SK-N-SH (cell line): ENCODE results near the gene MATN4. TPM values are rescaled to one million over a fixed set of nuclear protein-coding genes. Genes with fewer than 3 reads are reported as not detected.

Experiments
- CTCF ChIA-PET: fragments of 300-600, 350-600 bp; formaldehyde crosslinking; extraction: SDS; loops from one replicate; lab custom pipeline; 2021; lab: Yijun Ruan, JAX
- POLR2A ChIA-PET: fragments of 350-600 bp; sonication (Branson Sonifier 250); formaldehyde crosslinking; extraction: SDS; loops from one replicate; lab custom pipeline; 2020; ENCODE audit warnings: antibody characterized with exemption, inconsistent platforms; lab: Yijun Ruan, JAX
- DNase-seq: peaks from one replicate; pipeline ENCODE4 v3.0.0; 2012
- H2AFZ ChIP-seq: fragments of 200-600 bp; sonication (generic); 2 replicates; pipeline ENCODE4 v1.8.1; 2016; ENCODE audit warnings: antibody characterized with exemption, mild to moderate bottlenecking, low read depth
- H3F3A ChIP-seq: fragments of 200-600 bp; sonication (generic); replicated peaks from 2 replicates; pipeline ENCODE3; 2016; ENCODE audit warnings: antibody characterized with exemption, mild to moderate bottlenecking; ENCODE audit not compliant: insufficient read depth
- H3K27ac ChIP-seq, 2 experiments: fragments of 200-500 bp in 1 of 2; fragments of 200-600 bp in 1 of 2; sonication (Bioruptor generic) in 1 of 2; sonication (generic), shearing (Covaris generic) in 1 of 2; 2 replicates each; pipeline versions ENCODE4 v1.5.1 to v1.6.1; 2014 to 2016; ENCODE audit warnings: low read depth in 2 of 2, inconsistent platforms in 1 of 2, low read length in 1 of 2, mild to moderate bottlenecking in 1 of 2, mixed read lengths in 1 of 2
- H3K27me3 ChIP-seq: fragments of 200-600 bp; sonication (generic), shearing (Covaris generic); 2 replicates; pipeline ENCODE4 v1.6.1; 2016; ENCODE audit warnings: mixed run types; ENCODE audit not compliant: insufficient read depth
- H3K36me3 ChIP-seq, 2 experiments: fragments of 200-500 bp in 1 of 2; fragments of 200-600 bp in 1 of 2; sonication (Bioruptor generic) in 1 of 2; sonication (generic) in 1 of 2; replicated peaks in 1 of 2; 2 replicates each; pipeline versions ENCODE3 to v1.5.1; 2014 to 2016; ENCODE audit warnings: low read length in 1 of 2, mild to moderate bottlenecking in 1 of 2; ENCODE audit not compliant: insufficient read depth in 2 of 2, control insufficient read depth in 1 of 2
- H3K4me1 ChIP-seq, 2 experiments: fragments of 200-500 bp in 1 of 2; fragments of 200-600 bp in 1 of 2; sonication (Bioruptor generic) in 1 of 2; sonication (generic), shearing (Covaris generic) in 1 of 2; 2 replicates each; pipeline versions ENCODE4 v1.5.1 to v1.6.1; 2014 to 2016; ENCODE audit warnings: low read depth in 1 of 2, low read length in 1 of 2, mixed run types in 1 of 2; ENCODE audit not compliant: insufficient read depth in 2 of 2, control insufficient read depth in 1 of 2
- H3K4me2 ChIP-seq: fragments of 200-600 bp; sonication (generic), shearing (Covaris generic); 2 replicates; pipeline ENCODE4 v1.6.1; 2017; ENCODE audit warnings: mixed run types
- H3K4me3 ChIP-seq, 2 experiments: fragments of 200-500 bp in 1 of 2; fragments of 200-600 bp in 1 of 2; sonication (Bioruptor generic) in 1 of 2; sonication (generic), shearing (Covaris generic) in 1 of 2; 2 replicates each; pipeline versions ENCODE4 v1.5.1 to v1.8.1; 2014 to 2016; ENCODE audit warnings: low read depth in 2 of 2, inconsistent platforms in 1 of 2, low read length in 1 of 2, mild to moderate bottlenecking in 1 of 2, mixed read lengths in 1 of 2, moderate library complexity in 1 of 2
- H3K79me2 ChIP-seq: fragments of 200-600 bp; sonication (generic); 2 replicates; pipeline ENCODE4 v1.8.1; 2017; ENCODE audit warnings: mild to moderate bottlenecking; ENCODE audit not compliant: insufficient read depth
- H3K9ac ChIP-seq: fragments of 200-600 bp; sonication (generic); 2 replicates; pipeline ENCODE4 v1.6.1; 2017; ENCODE audit warnings: mixed run types
- H3K9me2 ChIP-seq: fragments of 200-600 bp; sonication (generic); 2 replicates; pipeline ENCODE4 v1.6.1; 2017; ENCODE audit warnings: mixed run types
- H3K9me3 ChIP-seq: fragments of 200-600 bp; sonication (generic); 2 replicates; pipeline ENCODE4 v1.6.1; 2017; ENCODE audit warnings: mixed run types, mild to moderate bottlenecking, moderate library complexity
- H4K20me1 ChIP-seq: fragments of 200-600 bp; sonication (generic); 2 replicates; pipeline ENCODE4 v1.6.1; 2017; ENCODE audit warnings: mild to moderate bottlenecking, mixed run types; ENCODE audit not compliant: insufficient read depth
- EP300 ChIP-seq, 2 experiments: IDR thresholded peaks; 2 replicates each; pipeline versions ENCODE4 v1.4.0 to v1.6.1; 2012; ENCODE audit warnings: borderline replicate concordance in 1 of 2, low read depth in 1 of 2, low read length in 1 of 2
- EZH2phosphoT487 ChIP-seq: fragments of 200-600 bp; sonication (generic); IDR thresholded peaks from 2 replicates; pipeline ENCODE4 v1.6.1; 2017; ENCODE audit warnings: low read depth, mixed run types, mild to moderate bottlenecking, antibody characterized with exemption, moderate library complexity, borderline replicate concordance
- FOXJ3 ChIP-seq: sonication (generic); formaldehyde crosslinking; IDR thresholded peaks from 2 replicates; pipeline ENCODE4 v1.5.1; 2020; ENCODE audit warnings: mild to moderate bottlenecking, missing genetic modification reagents
- FOXM1 ChIP-seq: IDR thresholded peaks from 2 replicates; pipeline ENCODE4 v1.4.0; 2012; ENCODE audit warnings: low read depth, mild to moderate bottlenecking
- GATA2 ChIP-seq: sonication (generic); formaldehyde crosslinking; IDR thresholded peaks from 2 replicates; pipeline ENCODE4 v1.5.0; 2020; ENCODE audit warnings: mild to moderate bottlenecking, missing genetic modification reagents
- JUND ChIP-seq: IDR thresholded peaks from 2 replicates; pipeline ENCODE4 v1.4.0; 2012
- NRF1 ChIP-seq: IDR thresholded peaks from 2 replicates; pipeline ENCODE4 v1.6.1; 2012; ENCODE audit warnings: low read depth, mild to moderate bottlenecking, low read length
- POLR2AphosphoS5 ChIP-seq: IDR thresholded peaks from 2 replicates; pipeline ENCODE4 v1.6.1; 2012; ENCODE audit warnings: low read depth, low read length
- RCOR1 ChIP-seq: fragments of 150-350 bp; IDR thresholded peaks from 2 replicates; pipeline ENCODE4 v1.6.1; 2017; ENCODE audit warnings: antibody characterized with exemption, low read length
- RFX5 ChIP-seq: IDR thresholded peaks from 2 replicates; pipeline ENCODE4 v1.6.1; 2012; ENCODE audit warnings: mild to moderate bottlenecking, improper control_type of control experiment, low read length
- RXRA ChIP-seq: IDR thresholded peaks from 2 replicates; pipeline ENCODE4 v1.4.0; 2012; ENCODE audit warnings: low read depth, mild to moderate bottlenecking, borderline replicate concordance
- SIN3A ChIP-seq: IDR thresholded peaks from 2 replicates; pipeline ENCODE4 v1.6.1; 2012; ENCODE audit warnings: low read depth, mild to moderate bottlenecking, low read length, moderate library complexity, borderline replicate concordance
- SMC3 ChIP-seq: IDR thresholded peaks from 2 replicates; pipeline ENCODE4 v1.6.1; 2012; ENCODE audit warnings: low read depth, low read length, improper control_type of control experiment
- TEAD4 ChIP-seq: IDR thresholded peaks from 2 replicates; pipeline ENCODE4 v1.4.0; 2012; ENCODE audit warnings: mild to moderate bottlenecking, borderline replicate concordance; ENCODE audit not compliant: insufficient read depth
- WGBS: methylation state at CpG from one replicate; pipeline ENCODE4 v1.1.6; 2017; ENCODE audit warnings: low lambda C conversion rate; 5-methylcytosine and 5-hydroxymethylcytosine counted together
- polyA plus RNA-seq, 3 experiments: library from polyadenylated mRNA; depleted of rRNA; stranded (reverse); fragments of >200 nt; gene quantifications; 2 replicates each; pipeline ENCODE4 v1.2.3, GENCODE V29; 2012
- TF ChIP-seq, protein P1 (sequence below): fragments of 150-350 bp; IDR thresholded peaks from 2 replicates; pipeline ENCODE4 v1.6.1; 2017; ENCODE audit warnings: antibody characterized with exemption, low read length, low read depth, borderline replicate concordance
- TF ChIP-seq, protein P2 (sequence below): IDR thresholded peaks from 2 replicates; pipeline ENCODE4 v1.4.0; 2012; ENCODE audit warnings: low read depth, borderline replicate concordance
- TF ChIP-seq, protein P3 (sequence below): IDR thresholded peaks from 2 replicates; pipeline ENCODE4 v1.4.0; 2012; ENCODE audit warnings: low read depth, borderline replicate concordance
- TF ChIP-seq, protein P4 (sequence below): IDR thresholded peaks from 2 replicates; pipeline ENCODE4 v1.4.0; 2012; ENCODE audit warnings: low read depth
- TF ChIP-seq, protein P5 (sequence below): IDR thresholded peaks from 2 replicates; pipeline ENCODE4 v1.6.1; 2012; ENCODE audit warnings: mild to moderate bottlenecking, low read depth, low read length, moderate library complexity

The MATN4 gene
- polyA plus RNA-seq, 1 of the 3 experiments (the other 2 are of a cell fraction), result 0.16 TPM

DNA sequence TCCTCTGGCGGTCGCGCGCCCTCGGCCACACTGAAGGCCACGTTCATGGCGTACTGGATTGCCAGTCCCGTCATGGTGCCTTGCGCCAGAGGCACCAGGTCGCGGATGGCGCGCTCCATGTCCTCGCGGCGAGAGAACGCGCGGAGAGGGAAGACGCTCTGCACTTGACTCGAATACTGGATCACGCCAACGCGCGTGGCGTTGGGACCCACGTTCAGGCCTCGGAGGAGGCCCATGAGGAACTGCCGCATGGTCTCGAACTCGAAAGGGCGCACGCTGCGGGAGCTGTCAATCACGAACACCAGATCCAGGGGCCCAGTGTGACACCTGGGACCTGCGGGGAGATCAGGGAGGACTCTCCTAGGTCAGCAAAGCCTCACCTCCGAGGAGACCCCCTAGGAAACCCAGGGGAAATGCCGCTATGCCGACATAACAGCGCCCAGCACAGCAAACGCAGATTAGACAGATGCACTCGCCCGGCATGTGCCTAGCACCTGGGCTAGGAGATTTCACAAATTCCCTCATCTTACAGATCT lies 3.6 kb downstream of the MATN4 start:
- TF ChIP-seq, protein P1, sequence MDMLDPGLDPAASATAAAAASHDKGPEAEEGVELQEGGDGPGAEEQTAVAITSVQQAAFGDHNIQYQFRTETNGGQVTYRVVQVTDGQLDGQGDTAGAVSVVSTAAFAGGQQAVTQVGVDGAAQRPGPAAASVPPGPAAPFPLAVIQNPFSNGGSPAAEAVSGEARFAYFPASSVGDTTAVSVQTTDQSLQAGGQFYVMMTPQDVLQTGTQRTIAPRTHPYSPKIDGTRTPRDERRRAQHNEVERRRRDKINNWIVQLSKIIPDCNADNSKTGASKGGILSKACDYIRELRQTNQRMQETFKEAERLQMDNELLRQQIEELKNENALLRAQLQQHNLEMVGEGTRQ, result no peak
- no peak for TF ChIP-seq POLR2AphosphoS5
- TF ChIP-seq RFX5, result no peak
- TF ChIP-seq GATA2, result no peak
- TF ChIP-seq, protein P2, sequence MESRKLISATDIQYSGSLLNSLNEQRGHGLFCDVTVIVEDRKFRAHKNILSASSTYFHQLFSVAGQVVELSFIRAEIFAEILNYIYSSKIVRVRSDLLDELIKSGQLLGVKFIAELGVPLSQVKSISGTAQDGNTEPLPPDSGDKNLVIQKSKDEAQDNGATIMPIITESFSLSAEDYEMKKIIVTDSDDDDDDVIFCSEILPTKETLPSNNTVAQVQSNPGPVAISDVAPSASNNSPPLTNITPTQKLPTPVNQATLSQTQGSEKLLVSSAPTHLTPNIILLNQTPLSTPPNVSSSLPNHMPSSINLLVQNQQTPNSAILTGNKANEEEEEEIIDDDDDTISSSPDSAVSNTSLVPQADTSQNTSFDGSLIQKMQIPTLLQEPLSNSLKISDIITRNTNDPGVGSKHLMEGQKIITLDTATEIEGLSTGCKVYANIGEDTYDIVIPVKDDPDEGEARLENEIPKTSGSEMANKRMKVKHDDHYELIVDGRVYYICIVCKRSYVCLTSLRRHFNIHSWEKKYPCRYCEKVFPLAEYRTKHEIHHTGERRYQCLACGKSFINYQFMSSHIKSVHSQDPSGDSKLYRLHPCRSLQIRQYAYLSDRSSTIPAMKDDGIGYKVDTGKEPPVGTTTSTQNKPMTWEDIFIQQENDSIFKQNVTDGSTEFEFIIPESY, result no peak
- no peak for TF ChIP-seq SIN3A
- TF ChIP-seq, protein P3, sequence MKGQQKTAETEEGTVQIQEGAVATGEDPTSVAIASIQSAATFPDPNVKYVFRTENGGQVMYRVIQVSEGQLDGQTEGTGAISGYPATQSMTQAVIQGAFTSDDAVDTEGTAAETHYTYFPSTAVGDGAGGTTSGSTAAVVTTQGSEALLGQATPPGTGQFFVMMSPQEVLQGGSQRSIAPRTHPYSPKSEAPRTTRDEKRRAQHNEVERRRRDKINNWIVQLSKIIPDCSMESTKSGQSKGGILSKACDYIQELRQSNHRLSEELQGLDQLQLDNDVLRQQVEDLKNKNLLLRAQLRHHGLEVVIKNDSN, result no peak
- no peak for TF ChIP-seq RXRA
- TF ChIP-seq SMC3, result no peak
- TF ChIP-seq NRF1, result no peak
- no peak for TF ChIP-seq EP300 (IDR thresholded peaks at IDR 0.05; ENCODE audit: borderline replicate concordance in 1 of 2, low read depth in 1 of 2, low read length in 1 of 2)
- TF ChIP-seq, protein P4, sequence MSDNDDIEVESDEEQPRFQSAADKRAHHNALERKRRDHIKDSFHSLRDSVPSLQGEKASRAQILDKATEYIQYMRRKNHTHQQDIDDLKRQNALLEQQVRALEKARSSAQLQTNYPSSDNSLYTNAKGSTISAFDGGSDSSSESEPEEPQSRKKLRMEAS, result no peak
- no peak for TF ChIP-seq FOXM1
- no peak for TF ChIP-seq EZH2phosphoT487
- no peak for TF ChIP-seq FOXJ3 (CRISPR knock-in tag)
- TF ChIP-seq, protein P5, sequence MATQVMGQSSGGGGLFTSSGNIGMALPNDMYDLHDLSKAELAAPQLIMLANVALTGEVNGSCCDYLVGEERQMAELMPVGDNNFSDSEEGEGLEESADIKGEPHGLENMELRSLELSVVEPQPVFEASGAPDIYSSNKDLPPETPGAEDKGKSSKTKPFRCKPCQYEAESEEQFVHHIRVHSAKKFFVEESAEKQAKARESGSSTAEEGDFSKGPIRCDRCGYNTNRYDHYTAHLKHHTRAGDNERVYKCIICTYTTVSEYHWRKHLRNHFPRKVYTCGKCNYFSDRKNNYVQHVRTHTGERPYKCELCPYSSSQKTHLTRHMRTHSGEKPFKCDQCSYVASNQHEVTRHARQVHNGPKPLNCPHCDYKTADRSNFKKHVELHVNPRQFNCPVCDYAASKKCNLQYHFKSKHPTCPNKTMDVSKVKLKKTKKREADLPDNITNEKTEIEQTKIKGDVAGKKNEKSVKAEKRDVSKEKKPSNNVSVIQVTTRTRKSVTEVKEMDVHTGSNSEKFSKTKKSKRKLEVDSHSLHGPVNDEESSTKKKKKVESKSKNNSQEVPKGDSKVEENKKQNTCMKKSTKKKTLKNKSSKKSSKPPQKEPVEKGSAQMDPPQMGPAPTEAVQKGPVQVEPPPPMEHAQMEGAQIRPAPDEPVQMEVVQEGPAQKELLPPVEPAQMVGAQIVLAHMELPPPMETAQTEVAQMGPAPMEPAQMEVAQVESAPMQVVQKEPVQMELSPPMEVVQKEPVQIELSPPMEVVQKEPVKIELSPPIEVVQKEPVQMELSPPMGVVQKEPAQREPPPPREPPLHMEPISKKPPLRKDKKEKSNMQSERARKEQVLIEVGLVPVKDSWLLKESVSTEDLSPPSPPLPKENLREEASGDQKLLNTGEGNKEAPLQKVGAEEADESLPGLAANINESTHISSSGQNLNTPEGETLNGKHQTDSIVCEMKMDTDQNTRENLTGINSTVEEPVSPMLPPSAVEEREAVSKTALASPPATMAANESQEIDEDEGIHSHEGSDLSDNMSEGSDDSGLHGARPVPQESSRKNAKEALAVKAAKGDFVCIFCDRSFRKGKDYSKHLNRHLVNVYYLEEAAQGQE, result no peak
- TF ChIP-seq RCOR1, result no peak
- TF ChIP-seq JUND, result no peak
- TF ChIP-seq TEAD4, result no peak
- no peak overlapping the region for H3K9ac ChIP-seq
- ChIA-PET CTCF (interaction anchor here (0.8 to 8.1 kb wide), 6 partner anchors 8 to 466 kb away, joined by 3 to 100 read pairs (median 5); no protein-coding TSS in a partner anchor), POLR2A (no interaction called here)
- H3K9me3 ChIP-seq, result no peaks in the 10 kb centered on the region
- no peaks in the 10 kb centered on the region for H3K36me3 ChIP-seq
- DNase-seq, result no peak
- H2AFZ ChIP-seq, result no peak overlapping the region
- peaks cover 0 to 2% of the 10 kb centered on the region in 2 experiments; a peak in 2 of 4 replicates for H3K4me1 ChIP-seq
- H3F3A ChIP-seq, result no peaks in the 10 kb centered on the region
- WGBS, result 73% methylated on average over 35 of the region's 43 CpGs
- H3K4me3 ChIP-seq, result no peak overlapping the region
- H3K27ac ChIP-seq, result no peak overlapping the region
- H3K4me2 ChIP-seq, result no peak overlapping the region
- no peaks in the 10 kb centered on the region for H3K79me2 ChIP-seq
- no peaks in the 10 kb centered on the region for H4K20me1 ChIP-seq
- H3K27me3 ChIP-seq, result no peaks in the 10 kb centered on the region; the same call in 1 of the 2 replicates
- no peaks in the 10 kb centered on the region for H3K9me2 ChIP-seq
